HL-60 (cell line): ENCODE results near the gene SLC27A6.

Experiments used
- DNase-seq, 2 experiments: peaks; one replicate each; pipeline ENCODE4 v3.0.0-alpha.2; 2010 to 2020; ENCODE audit warnings: low read depth in 1 of 2, low spot score in 1 of 2
- H3K27ac ChIP-seq: fragments of 250-450 bp; sonication (Bioruptor Pico); replicated peaks from 2 replicates; pipeline ENCODE4 v1.5.1; 2020; ENCODE audit warnings: mild to moderate bottlenecking, moderate library complexity
- H3K27me3 ChIP-seq: fragments of 250-450 bp; sonication (Bioruptor Pico); 2 replicates; pipeline ENCODE4 v1.5.1; 2021; ENCODE audit warnings: mild to moderate bottlenecking, moderate library complexity; ENCODE audit not compliant: insufficient read depth, poor library complexity, severe bottlenecking
- H3K4me3 ChIP-seq: replicated peaks from 2 replicates; pipeline ENCODE4 v1.5.1; 2011; ENCODE audit warnings: mild to moderate bottlenecking, control low read depth, low read length; ENCODE audit not compliant: insufficient read depth
- CTCF ChIP-seq: IDR thresholded peaks from one replicate; pipeline ENCODE4 v1.5.1; 2011; ENCODE audit warnings: low read length, control low read depth, inconsistent platforms; ENCODE audit not compliant: insufficient read depth
- GABPA ChIP-seq: IDR thresholded peaks from 2 replicates; pipeline ENCODE4 v1.6.1; 2012; ENCODE audit warnings: low read depth
- POLR2AphosphoS5 ChIP-seq: IDR thresholded peaks from 2 replicates; pipeline ENCODE4 v1.6.1; 2012; ENCODE audit warnings: low read depth
- REST ChIP-seq: IDR thresholded peaks from 2 replicates; pipeline ENCODE4 v1.6.1; 2012; ENCODE audit warnings: low read depth; ENCODE audit not compliant: insufficient replicate concordance
- SPI1 ChIP-seq: IDR thresholded peaks from 2 replicates; pipeline ENCODE4 v1.6.1; 2012; ENCODE audit warnings: low read depth, mild to moderate bottlenecking, borderline replicate concordance

SLC27A6 gene

GRCh38 chr5:129049126-129049799 lies 84.0 kb downstream of the SLC27A6 start:
- no peaks in the 10 kb centered on the region for H3K27me3 ChIP-seq
- no peak for DNase-seq
- no peak for TF ChIP-seq CTCF
- TF ChIP-seq GABPA, result no peak
- no peak for TF ChIP-seq POLR2AphosphoS5
- TF ChIP-seq REST, result no peak
- no peak for TF ChIP-seq SPI1
- no peak overlapping the region for H3K27ac ChIP-seq
- no peak overlapping the region for H3K4me3 ChIP-seq

GRCh38 chr5:129051283-129051682 lies 86.0 kb downstream of the SLC27A6 start:
- Histone ChIP-seq H3K27ac (no peak overlapping the region), H3K27me3 (no peaks in the 10 kb centered on the region), H3K4me3 (no peak overlapping the region)
- TF ChIP-seq REST (no peak), SPI1 (no peak)
- DNase-seq, result no peak

- no peaks in the 10 kb centered on the region for H3K27me3 ChIP-seq
- TF ChIP-seq CTCF, result no peak
- TF ChIP-seq POLR2AphosphoS5, result no peak
- TF ChIP-seq SPI1, result no peak
- TF ChIP-seq GABPA, result no peak
- TF ChIP-seq REST, result no peak
- H3K4me3 ChIP-seq, result no peak overlapping the region
- DNase-seq, result no peak
- no peak overlapping the region for H3K27ac ChIP-seq
Measured at GRCh38 chr5:129053438-129053837, 88.2 kb downstream of the SLC27A6 start.
